Measurements from ENCODE around the gene CFAP251. TPM values are rescaled to one million over a fixed set of nuclear protein-coding genes. Genes with fewer than 3 reads are reported as not detected.
"Not testable (repeated sequence)": the region's sequence is repeated elsewhere in the genome, so short reads cannot be mapped to it uniquely, and the experiment has no call there.

The CFAP251 gene
- total RNA-seq, 1 donor from 2014 or later: 3.9 TPM

DNA sequence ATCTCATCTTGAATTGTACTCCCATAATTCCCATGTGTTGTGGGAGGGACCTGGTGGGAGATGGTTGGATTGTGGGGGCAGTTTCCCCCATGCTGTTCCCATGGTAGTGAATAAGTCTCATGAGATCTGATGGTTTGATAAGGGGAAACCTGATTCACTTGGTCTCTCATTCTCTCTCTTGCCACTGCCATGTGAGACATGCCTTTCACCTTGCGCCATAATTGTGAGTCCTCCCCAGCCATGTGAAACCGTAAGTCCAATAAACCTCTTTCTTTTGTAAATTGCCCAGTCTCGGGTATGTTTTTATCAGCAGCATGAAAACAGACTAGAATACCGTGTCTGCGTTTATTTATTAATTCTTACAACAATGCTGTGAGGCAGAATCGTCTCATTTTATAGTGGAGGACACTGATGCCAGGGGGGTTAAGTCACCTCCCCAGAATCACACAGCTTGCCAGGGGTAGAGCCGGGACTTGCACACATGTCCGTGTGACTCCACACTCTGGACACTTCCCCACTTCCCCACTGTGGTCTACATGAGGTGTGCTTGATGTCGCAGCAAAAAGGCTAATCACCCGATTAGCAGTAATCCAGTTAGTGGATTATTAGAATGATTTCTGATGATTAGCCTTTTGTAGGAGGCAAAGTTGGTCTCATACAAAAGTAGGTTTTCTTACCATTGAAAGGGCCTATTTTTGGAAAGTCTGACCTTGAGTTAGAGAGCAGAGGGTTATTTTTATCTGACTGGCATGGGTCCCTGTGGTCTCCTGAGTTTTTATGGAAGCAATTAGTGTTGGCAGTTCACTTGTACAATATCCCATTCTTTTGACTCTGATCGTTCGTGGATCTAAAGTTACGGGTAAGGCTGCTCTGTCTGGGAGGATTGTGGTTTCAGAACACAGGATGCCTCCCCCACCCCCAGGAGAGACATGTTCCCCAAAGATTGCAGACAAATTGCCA lies 55.9 kb downstream of the CFAP251 start:
- no peak for DNase-seq (ENCODE audit: low spot score)

GRCh38 chr12:121975021-121975420 lies 56.6 kb downstream of the CFAP251 start:
- DNase-seq (ENCODE audit: low spot score): no peak

DNA sequence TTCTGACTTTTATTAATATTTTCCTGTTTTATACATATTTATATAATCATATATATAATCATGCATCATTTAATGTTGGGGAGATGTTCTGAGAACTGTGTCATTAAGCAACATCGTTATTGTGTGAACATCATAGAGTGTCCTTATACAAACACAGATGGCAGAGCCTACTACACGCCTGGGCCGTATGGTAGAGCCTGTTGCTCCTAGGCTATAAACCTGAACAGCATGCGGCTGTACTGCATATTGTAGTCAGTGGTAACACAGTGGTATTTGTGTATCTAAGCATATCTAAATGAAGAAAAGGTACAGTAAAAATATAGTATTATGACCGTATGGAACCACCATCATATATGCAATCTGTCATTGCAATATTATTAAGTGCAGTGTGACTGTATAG lies 58.6 kb downstream of the CFAP251 start:
- DNase-seq (ENCODE audit: low spot score): no peak

- no peak for DNase-seq (ENCODE audit: low spot score)
Observed at GRCh38 chr12:121980191-121980891, 61.9 kb downstream of the CFAP251 start.

- no peak for DNase-seq (ENCODE audit: low spot score)
Observed at GRCh38 chr12:121980892-121981272, 62.5 kb downstream of the CFAP251 start.

- no peak for DNase-seq (ENCODE audit: low spot score)
Observed at GRCh38 chr12:121981456-121981855, 63.1 kb downstream of the CFAP251 start.

- no peak for DNase-seq (ENCODE audit: low spot score)
Observed at GRCh38 chr12:121982950-121983349, 64.6 kb downstream of the CFAP251 start.

DNA sequence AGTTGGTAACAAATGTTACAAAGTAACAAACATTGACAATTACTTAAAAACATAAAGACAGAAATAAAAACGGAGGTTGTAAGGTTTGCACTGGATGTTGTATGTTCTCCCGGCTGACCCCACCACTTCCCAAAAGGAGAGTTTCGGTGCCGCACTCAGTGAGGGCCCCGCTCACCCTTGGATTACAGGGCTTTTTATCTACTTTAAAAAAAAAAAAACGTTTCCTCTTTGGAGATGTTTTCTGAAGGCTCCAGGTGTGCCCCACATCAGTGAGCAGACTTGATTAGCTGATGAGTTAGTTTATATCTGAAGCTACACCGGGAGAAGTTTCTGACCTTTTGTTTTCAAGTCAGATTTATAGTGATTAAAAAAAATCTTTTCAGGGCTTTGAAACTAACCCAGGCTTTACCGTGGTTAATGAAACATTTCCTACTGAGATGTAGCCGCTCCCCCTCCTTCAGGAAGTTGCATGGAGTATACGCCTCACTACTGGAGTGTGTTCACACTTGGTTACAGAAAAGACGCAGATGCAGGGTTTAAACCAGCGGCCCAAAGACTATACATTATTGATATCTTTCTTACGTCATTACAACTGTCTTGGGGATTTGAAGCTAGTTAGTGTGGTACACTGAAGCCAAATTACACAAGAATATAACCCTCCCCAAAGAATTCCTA lies 65.3 kb downstream of the CFAP251 start:
- no peak for DNase-seq (ENCODE audit: low spot score)

DNA sequence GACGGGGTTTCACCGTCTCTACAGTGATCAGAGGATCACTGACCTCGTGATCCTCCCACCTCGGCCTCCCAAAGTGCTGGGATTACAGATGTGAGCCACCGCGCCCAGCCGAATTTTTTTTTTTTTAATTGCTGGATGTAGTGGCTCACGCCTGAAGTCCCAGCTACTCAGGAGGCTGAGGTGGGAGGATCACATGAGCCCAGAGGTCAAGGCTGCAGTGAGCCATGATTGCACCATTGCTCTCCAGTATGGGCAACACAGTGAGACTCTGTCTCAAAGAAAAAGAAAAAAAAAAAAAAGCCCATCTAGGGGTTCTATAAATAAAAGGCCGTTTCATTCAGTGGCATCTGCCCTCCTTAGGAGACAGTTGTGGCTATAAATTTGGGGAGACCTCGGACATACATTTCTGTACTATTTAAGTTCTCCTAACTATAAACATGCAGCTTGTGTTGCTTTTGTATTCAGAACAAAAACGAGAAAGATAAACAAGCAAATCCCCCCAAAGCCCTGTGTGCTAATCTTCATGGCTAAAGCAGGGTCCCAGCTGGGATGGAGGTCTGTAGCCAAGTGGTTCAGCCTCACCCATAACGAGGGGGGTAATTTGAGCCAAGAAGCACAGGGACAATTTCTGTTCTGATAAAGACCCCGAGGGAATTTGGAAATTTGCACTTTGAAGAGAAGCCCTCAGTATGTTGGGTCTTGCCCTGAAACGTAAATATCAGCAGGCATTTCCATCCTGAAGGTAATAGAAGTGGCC lies 68.3 kb downstream of the CFAP251 start:
- no peak for DNase-seq (ENCODE audit: low spot score)

DNA sequence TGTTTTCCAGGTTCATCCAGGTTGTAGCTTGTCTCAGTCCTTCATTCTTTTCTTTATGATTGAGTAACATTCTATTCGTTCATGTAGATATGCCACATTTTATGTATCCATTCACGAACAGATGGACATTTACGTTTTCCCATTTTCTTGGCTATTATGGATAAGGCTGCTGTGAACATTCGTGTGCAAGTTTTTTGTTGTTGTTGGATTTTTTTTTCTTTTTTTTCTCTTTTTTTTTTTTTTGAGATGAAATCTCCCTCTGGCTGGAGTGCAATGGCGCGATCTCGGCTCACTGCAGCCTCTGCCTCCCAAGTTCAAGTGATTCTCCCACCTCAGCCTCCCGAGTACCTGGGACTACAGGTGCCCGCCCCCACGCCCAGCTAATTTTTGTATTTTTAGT lies 70.1 kb downstream of the CFAP251 start:
- not testable (repeated sequence) for DNase-seq (ENCODE audit: low spot score)

DNA sequence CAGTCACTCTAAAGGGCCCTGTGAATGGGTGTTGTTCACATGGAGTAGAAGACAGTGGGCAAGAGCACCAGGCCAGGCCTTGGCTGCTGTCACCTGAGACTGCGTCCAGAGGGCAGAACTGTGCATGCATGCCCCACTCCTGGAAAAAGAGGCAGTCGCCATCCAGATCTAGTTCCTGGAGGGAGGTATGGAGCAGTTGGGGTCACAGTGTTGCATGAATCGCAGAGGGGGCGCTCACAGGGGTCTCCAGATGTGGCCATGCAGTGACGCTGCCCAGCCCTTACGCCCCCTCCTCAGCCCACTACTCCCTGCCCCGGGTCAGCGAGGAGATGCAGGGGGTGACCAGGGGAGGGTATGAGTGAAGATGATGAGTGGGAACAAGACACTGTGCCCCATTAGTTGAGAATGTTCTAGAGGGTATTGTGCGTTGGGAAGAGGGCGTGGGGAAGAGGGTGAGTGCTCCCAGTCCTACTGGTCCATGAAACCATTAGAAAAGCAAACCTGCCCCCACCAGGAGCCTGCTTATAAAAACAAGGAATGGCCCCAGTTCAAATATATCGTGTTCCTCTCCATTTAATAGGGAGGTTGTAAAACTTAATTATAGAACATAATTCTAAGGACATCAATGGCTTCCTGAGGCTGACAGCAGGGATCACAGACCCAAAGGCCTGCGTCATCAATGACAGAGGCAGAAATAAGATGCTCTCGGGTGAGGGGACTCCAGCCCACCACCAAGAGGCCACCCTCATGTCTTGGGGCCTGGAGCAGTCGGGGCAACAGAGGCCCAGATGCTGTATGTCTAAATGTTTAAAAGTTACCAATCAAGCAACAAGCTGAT lies 71.1 kb downstream of the CFAP251 start:
- DNase-seq (ENCODE audit: low spot score): no peak

GRCh38 chr12:121990114-121990647 lies 71.8 kb downstream of the CFAP251 start:
- DNase-seq (ENCODE audit: low spot score): no peak

GRCh38 chr12:121990692-121991603 lies 72.6 kb downstream of the CFAP251 start:
- DNase-seq (ENCODE audit: low spot score): no peak

DNA sequence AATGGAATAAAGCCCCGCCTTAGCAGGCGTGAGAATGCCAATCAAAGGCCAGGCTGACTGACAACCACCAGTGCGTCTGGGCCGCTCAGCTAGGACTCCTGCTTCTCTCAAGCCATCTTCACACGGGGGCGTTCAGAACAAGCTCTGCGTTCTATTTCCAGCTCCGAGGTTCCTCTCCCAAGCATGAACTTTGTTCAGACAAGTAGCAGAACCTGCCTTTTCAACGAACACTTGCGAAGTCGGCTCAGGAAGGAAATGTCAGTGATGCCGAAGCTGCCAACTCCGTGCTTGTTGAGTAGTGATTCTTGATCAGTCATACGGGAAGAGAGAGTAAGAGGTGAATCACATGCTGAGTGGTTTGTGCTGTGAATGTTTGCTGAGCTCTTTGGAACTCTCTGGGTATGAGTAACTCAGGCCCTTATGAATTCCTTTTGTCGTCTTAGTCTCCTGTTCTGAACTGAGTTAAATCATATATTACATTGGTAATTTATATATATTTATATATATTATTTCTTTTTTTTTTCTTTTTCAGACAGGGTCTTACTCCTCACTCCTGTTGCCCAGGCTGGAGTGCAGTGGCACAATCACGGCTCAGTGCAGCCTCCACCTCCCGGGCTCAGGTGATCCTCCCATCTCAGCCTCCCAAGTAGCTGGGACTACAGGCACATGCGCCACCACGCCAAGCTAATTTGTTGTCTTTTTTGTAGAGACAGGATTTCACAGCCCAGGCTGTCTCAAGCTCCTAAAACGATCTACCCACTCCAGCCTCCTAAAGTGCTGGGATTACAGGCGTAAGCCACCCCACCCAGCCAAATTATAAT lies 73.9 kb downstream of the CFAP251 start:
- peak; percentile 73 for DNase-seq (ENCODE audit: low spot score)

- DNase-seq (ENCODE audit: low spot score): no peak
Observed at GRCh38 chr12:121996050-121996944, 77.9 kb downstream of the CFAP251 start.

DNA sequence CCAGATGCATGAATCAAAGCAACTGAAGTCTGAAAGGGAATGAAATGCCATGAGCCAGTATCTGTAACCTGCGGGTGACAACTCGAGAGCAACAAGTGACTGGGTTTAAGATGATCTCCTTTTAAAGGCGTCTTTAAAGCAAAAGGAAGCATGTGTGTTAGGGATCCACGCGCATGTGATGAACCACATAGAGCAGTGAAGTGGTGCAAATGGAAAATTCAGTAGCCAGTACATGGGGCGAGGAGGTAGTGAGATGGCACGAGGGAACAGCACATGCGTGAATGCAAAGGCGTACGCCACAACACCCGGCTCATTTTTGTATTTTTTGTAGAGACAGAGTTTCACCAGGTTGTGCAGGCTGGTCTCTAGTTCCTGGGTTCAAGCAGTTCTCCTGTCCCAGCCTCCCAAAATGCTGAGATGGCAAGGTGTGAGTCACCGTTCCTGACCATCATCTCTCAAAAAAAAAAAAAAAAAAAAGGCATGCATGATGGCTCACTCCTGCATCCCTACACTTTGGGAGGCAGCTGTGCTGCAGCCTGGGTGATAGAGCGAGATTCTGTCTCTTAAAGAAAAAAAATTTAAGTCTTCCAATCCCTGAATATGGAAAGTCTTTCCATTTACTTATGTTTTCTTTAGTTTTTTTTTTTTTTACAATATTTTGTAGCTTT lies 78.7 kb downstream of the CFAP251 start:
- DNase-seq (ENCODE audit: low spot score): no peak

Measured in ureter (tissue), 1 donor.